Measurements from ENCODE around the gene SNX11.
"Not testable (repeated sequence)": the region's sequence is repeated elsewhere in the genome, so short reads cannot be mapped to it uniquely, and the experiment has no call there.

GRCh38 chr17:48072811-48073210 is 34.8 kb upstream of the SNX11 start:
- TF ChIP-seq, protein P1, sequence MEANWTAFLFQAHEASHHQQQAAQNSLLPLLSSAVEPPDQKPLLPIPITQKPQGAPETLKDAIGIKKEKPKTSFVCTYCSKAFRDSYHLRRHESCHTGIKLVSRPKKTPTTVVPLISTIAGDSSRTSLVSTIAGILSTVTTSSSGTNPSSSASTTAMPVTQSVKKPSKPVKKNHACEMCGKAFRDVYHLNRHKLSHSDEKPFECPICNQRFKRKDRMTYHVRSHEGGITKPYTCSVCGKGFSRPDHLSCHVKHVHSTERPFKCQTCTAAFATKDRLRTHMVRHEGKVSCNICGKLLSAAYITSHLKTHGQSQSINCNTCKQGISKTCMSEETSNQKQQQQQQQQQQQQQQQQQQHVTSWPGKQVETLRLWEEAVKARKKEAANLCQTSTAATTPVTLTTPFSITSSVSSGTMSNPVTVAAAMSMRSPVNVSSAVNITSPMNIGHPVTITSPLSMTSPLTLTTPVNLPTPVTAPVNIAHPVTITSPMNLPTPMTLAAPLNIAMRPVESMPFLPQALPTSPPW (CRISPR knock-in tag; IDR thresholded peaks at IDR 0.05): not testable (repeated sequence)
- TF ChIP-seq, protein P2, sequence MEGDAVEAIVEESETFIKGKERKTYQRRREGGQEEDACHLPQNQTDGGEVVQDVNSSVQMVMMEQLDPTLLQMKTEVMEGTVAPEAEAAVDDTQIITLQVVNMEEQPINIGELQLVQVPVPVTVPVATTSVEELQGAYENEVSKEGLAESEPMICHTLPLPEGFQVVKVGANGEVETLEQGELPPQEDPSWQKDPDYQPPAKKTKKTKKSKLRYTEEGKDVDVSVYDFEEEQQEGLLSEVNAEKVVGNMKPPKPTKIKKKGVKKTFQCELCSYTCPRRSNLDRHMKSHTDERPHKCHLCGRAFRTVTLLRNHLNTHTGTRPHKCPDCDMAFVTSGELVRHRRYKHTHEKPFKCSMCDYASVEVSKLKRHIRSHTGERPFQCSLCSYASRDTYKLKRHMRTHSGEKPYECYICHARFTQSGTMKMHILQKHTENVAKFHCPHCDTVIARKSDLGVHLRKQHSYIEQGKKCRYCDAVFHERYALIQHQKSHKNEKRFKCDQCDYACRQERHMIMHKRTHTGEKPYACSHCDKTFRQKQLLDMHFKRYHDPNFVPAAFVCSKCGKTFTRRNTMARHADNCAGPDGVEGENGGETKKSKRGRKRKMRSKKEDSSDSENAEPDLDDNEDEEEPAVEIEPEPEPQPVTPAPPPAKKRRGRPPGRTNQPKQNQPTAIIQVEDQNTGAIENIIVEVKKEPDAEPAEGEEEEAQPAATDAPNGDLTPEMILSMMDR (IDR thresholded peaks at IDR 0.05 in 2 of 3, conservative IDR thresholded peaks at IDR 0.05 in 1 of 3; ENCODE audit: insufficient read depth in 2 of 3, low read depth in 1 of 3, low read length in 3 of 3): not testable (repeated sequence)
- not testable (repeated sequence) for TF ChIP-seq NRF1 (conservative IDR thresholded peaks at IDR 0.05 in 1 of 2, IDR thresholded peaks at IDR 0.05 in 1 of 2); ZBTB9 (CRISPR knock-in tag; IDR thresholded peaks at IDR 0.05); KLF16 (IDR thresholded peaks at IDR 0.05); SETDB1 (IDR thresholded peaks at IDR 0.05; ENCODE audit: low read length); PREB (CRISPR knock-in tag; IDR thresholded peaks at IDR 0.05); POLR2AphosphoS5 (IDR thresholded peaks at IDR 0.05; ENCODE audit: control insufficient read depth, insufficient read depth, low read depth, low read length); RNF2 (IDR thresholded peaks at IDR 0.05); TEAD2 (tag; IDR thresholded peaks at IDR 0.05); ARID4B (CRISPR knock-in tag; IDR thresholded peaks at IDR 0.05)
- TF ChIP-seq, protein P3, sequence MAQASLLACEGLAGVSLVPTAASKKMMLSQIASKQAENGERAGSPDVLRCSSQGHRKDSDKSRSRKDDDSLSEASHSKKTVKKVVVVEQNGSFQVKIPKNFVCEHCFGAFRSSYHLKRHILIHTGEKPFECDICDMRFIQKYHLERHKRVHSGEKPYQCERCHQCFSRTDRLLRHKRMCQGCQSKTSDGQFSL (CRISPR knock-in tag; IDR thresholded peaks at IDR 0.05): not testable (repeated sequence)
- TF ChIP-seq, protein P3 (tag; IDR thresholded peaks at IDR 0.05): not testable (repeated sequence)

Measured in K562 (cell line).